ENCODE data around the gene BLVRA. TPM values are rescaled to one million over a fixed set of nuclear protein-coding genes. Genes with fewer than 3 reads are reported as not detected.

BLVRA gene
- total RNA-seq, 4 donors from 2014 or later, result 84.8 to 102 (median 92.8) TPM

DNA sequence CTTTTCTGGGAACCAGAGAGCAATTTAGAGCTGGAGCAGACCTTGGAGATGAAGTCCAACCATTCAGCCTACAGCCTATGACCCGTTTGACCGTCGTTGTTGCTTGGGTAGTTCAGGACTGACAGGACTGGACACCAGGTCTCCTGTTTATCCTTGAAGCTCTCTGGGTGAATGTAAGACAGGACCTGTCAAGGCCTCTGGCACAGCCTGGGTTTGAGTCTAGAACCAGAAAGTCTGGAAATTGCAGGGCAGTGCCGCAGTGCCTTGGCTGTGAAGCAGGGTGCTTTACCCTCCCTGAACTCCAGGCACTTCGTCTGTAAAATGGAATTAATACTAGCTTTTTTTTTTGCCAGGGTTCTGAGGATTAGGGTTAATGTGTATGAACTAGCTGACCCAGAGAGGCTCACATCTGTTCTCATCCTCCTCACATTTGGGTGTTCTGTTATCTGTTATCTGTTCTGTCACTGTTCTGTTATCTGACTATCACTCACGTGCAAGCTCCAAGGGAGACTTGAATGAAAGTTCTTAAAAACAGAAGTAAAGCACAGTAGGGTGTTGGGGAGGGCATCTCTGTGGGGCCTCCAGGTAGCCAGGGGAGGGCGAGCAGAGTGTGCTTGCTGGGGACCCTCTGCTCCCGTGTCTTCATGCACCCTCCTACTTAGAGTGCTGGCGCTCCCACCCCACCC is 9.9 kb downstream of the BLVRA start:
- intact Hi-C loops (cut with DNase I), result no loop called here

DNA sequence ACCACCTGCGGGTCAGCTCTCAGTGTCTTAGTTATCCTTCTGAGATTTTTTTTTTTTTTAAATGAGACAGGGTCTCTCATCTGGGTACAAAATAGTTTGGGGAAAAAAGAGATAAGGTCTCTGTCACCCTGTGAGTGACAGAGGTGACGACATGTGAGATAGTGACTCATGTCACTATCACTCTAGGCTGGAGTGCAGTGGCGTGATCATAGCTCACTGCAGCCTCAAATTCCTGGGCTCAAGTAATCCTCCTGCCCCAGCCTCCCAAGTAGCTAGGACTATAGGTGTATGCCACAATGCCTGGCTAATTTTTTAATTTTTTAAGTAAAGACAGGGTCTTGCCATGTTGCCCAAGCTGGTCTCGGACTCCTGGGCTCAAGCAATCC is 10.4 kb downstream of the BLVRA start:
- WGBS, result 87% methylated on average over 4 of the region's 4 CpGs
- intact Hi-C loops (cut with DNase I), result no loop called here
- H3K4me1 ChIP-seq, result peaks cover 3 to 25% (median 16%) of the 10 kb centered on the region in 4 donors
- TF ChIP-seq EP300 (IDR thresholded peaks at IDR 0.05), result no peak
- no peak for TF ChIP-seq POLR2A (IDR thresholded peaks at IDR 0.05; ENCODE audit: low read depth)
- no peak for TF ChIP-seq POLR2AphosphoS5 (IDR thresholded peaks at IDR 0.05)
- TF ChIP-seq, protein P1, sequence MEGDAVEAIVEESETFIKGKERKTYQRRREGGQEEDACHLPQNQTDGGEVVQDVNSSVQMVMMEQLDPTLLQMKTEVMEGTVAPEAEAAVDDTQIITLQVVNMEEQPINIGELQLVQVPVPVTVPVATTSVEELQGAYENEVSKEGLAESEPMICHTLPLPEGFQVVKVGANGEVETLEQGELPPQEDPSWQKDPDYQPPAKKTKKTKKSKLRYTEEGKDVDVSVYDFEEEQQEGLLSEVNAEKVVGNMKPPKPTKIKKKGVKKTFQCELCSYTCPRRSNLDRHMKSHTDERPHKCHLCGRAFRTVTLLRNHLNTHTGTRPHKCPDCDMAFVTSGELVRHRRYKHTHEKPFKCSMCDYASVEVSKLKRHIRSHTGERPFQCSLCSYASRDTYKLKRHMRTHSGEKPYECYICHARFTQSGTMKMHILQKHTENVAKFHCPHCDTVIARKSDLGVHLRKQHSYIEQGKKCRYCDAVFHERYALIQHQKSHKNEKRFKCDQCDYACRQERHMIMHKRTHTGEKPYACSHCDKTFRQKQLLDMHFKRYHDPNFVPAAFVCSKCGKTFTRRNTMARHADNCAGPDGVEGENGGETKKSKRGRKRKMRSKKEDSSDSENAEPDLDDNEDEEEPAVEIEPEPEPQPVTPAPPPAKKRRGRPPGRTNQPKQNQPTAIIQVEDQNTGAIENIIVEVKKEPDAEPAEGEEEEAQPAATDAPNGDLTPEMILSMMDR (IDR thresholded peaks at IDR 0.05), result no peak
- H3K27ac ChIP-seq (replicated peaks in 1 of 4), result no peak overlapping the region
- H3K9me3 ChIP-seq, result no peaks in the 10 kb centered on the region
- no peak for DNase-seq (ENCODE audit: extremely low spot score)
- peaks cover 7 to 25% (median 18%) of the 10 kb centered on the region in 4 donors for H3K36me3 ChIP-seq
- no peaks in the 10 kb centered on the region for H3K27me3 ChIP-seq
- no peak overlapping the region for H3K4me3 ChIP-seq

More for the DNA sequence above, 9.9 kb downstream of the BLVRA start:
- DNase-seq (ENCODE audit: extremely low spot score), result no peak
- Histone ChIP-seq H3K4me1 (peaks cover 3 to 30% (median 22%) of the 10 kb centered on the region in 4 donors), H3K27me3 (no peaks in the 10 kb centered on the region), H3K9me3 (no peaks in the 10 kb centered on the region), H3K4me3 (no peak overlapping the region), H3K36me3 (peaks cover 7 to 25% (median 18%) of the 10 kb centered on the region in 4 donors), H3K27ac (replicated peaks in 1 of 4) (no peak overlapping the region)
- TF ChIP-seq, protein P1 (IDR thresholded peaks at IDR 0.05), result no peak
- TF ChIP-seq EP300 (IDR thresholded peaks at IDR 0.05) (no peak), POLR2A (IDR thresholded peaks at IDR 0.05; ENCODE audit: low read depth) (no peak), POLR2AphosphoS5 (IDR thresholded peaks at IDR 0.05) (no peak)
- 93% methylated on average over 9 of the region's 9 CpGs for WGBS

DNA sequence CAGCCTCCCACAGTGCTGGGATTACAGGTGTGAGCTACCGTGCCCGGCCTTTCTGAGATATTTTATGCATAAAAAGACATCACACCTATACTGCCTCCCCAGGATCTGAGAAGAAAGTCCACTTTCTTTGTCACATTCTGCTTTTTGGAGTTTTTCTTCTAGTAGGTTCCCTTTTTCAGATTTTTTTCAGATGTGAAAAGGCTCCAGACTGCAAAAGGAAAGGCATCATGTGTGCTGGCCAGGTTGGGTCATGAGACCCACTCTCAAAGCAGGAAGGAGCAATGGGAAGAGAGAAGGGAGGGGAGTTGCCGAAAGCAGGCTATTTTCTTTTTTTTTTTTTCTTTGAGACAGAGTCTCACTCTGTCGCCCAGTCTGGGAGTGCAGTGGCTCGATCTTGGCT is 10.8 kb downstream of the BLVRA start:
- Histone ChIP-seq H3K27me3 (no peaks in the 10 kb centered on the region), H3K27ac (replicated peaks in 1 of 4) (no peak overlapping the region), H3K4me1 (peaks cover 3 to 21% (median 12%) of the 10 kb centered on the region in 4 donors), H3K9me3 (no peaks in the 10 kb centered on the region), H3K4me3 (no peak overlapping the region), H3K36me3 (peaks cover 7 to 25% (median 18%) of the 10 kb centered on the region in 4 donors)
- intact Hi-C loops (cut with DNase I), result no loop called here
- TF ChIP-seq, protein P1 (IDR thresholded peaks at IDR 0.05), result no peak
- TF ChIP-seq POLR2AphosphoS5 (IDR thresholded peaks at IDR 0.05) (no peak), EP300 (IDR thresholded peaks at IDR 0.05) (no peak), POLR2A (IDR thresholded peaks at IDR 0.05; ENCODE audit: low read depth) (no peak)
- DNase-seq (ENCODE audit: extremely low spot score), result no peak
- WGBS, result 83% methylated on average over 5 of the region's 5 CpGs

DNA sequence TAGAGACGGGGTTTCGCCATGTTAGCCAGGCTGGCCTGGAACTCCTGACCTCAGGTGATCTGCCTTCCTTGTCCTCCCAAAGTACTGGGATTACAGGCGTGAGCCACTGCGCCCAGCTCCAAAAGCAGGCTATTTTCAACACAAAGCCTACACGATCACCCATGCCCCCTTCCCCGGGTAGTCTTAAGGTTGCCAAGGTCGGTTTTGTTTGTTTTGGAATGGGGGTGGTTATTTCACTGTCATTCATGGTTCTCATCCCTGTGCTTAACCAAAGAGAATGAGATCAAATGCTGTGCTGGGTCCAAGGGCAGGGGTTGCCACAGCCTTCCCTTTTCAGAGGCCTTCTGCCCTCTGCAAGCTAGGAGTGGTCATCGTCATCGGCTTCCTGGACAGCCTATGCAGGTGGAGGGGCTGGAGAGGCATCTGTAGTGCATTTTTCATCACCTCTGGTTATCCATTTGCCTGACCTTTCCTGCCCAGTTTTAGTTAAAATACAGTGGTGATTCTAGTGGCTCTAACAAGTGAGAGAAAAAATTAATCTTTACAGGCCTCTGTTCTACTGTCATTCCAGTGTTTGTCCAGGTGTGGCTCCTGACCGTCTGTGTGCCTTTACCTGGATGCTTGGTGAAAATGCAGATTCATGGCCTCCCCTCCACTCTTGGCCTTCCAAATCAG is 11.4 kb downstream of the BLVRA start:
- TF ChIP-seq, protein P1 (IDR thresholded peaks at IDR 0.05), result no peak
- TF ChIP-seq POLR2AphosphoS5 (IDR thresholded peaks at IDR 0.05), result no peak
- TF ChIP-seq POLR2A (IDR thresholded peaks at IDR 0.05; ENCODE audit: low read depth), result no peak
- no peak for TF ChIP-seq EP300 (IDR thresholded peaks at IDR 0.05)
- intact Hi-C loops (cut with DNase I), result no loop called here
- peaks cover 7 to 25% (median 18%) of the 10 kb centered on the region in 4 donors for H3K36me3 ChIP-seq
- WGBS, result 83% methylated on average over 10 of the region's 10 CpGs
- peaks cover 0 to 15% (median 6%) of the 10 kb centered on the region in 4 donors for H3K4me1 ChIP-seq
- no peak overlapping the region for H3K4me3 ChIP-seq
- H3K27me3 ChIP-seq, result no peaks in the 10 kb centered on the region
- no peaks in the 10 kb centered on the region for H3K9me3 ChIP-seq
- no peak for DNase-seq (ENCODE audit: extremely low spot score)
- no peak overlapping the region for H3K27ac ChIP-seq (replicated peaks in 1 of 4)
